Brain microvascular endothelial cell (primary cell): Measurements from ENCODE around the gene SECISBP2.
"Not testable (repeated sequence)": the region's sequence is repeated elsewhere in the genome, so short reads cannot be mapped to it uniquely, and the experiment has no call there.

Source experiments
- DNase-seq: peaks from one replicate; pipeline ENCODE4 v3.0.0-alpha.2; 2020
- H3K27ac ChIP-seq: fragments of 250-450 bp; sonication (Bioruptor Pico); 2 replicates; pipeline ENCODE4 v1.5.1; 2020; ENCODE audit warnings: mild to moderate bottlenecking, moderate library complexity
- H3K27me3 ChIP-seq: fragments of 250-450 bp; sonication (Bioruptor Pico); replicated peaks from 2 replicates; pipeline ENCODE4 v1.5.1; 2020; ENCODE audit warnings: mild to moderate bottlenecking
- H3K36me3 ChIP-seq: fragments of 250-450 bp; sonication (Bioruptor Pico); replicated peaks from 2 replicates; pipeline ENCODE4 v1.5.1; 2020; ENCODE audit warnings: mild to moderate bottlenecking
- H3K4me3 ChIP-seq: 2 replicates; pipeline ENCODE4 v1.5.1; 2011; ENCODE audit warnings: low read depth, mild to moderate bottlenecking, control low read depth, low read length, moderate library complexity
- in situ Hi-C: cut with HindIII; loops from 2 replicates; pipeline ENCODE4 v1.10.0; 2017; ENCODE audit warnings: low sequenced_read_pairs, low pct_ligation_motif_present
- TF ChIP-seq, protein P1 (sequence below): IDR thresholded peaks from 2 replicates; pipeline ENCODE4 v1.5.1; 2011; ENCODE audit warnings: low read depth, mild to moderate bottlenecking, moderate library complexity, low read length, control low read depth, inconsistent platforms; ENCODE audit errors: missing control alignments

The SECISBP2 gene, protein sequence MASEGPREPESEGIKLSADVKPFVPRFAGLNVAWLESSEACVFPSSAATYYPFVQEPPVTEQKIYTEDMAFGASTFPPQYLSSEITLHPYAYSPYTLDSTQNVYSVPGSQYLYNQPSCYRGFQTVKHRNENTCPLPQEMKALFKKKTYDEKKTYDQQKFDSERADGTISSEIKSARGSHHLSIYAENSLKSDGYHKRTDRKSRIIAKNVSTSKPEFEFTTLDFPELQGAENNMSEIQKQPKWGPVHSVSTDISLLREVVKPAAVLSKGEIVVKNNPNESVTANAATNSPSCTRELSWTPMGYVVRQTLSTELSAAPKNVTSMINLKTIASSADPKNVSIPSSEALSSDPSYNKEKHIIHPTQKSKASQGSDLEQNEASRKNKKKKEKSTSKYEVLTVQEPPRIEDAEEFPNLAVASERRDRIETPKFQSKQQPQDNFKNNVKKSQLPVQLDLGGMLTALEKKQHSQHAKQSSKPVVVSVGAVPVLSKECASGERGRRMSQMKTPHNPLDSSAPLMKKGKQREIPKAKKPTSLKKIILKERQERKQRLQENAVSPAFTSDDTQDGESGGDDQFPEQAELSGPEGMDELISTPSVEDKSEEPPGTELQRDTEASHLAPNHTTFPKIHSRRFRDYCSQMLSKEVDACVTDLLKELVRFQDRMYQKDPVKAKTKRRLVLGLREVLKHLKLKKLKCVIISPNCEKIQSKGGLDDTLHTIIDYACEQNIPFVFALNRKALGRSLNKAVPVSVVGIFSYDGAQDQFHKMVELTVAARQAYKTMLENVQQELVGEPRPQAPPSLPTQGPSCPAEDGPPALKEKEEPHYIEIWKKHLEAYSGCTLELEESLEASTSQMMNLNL

DNA sequence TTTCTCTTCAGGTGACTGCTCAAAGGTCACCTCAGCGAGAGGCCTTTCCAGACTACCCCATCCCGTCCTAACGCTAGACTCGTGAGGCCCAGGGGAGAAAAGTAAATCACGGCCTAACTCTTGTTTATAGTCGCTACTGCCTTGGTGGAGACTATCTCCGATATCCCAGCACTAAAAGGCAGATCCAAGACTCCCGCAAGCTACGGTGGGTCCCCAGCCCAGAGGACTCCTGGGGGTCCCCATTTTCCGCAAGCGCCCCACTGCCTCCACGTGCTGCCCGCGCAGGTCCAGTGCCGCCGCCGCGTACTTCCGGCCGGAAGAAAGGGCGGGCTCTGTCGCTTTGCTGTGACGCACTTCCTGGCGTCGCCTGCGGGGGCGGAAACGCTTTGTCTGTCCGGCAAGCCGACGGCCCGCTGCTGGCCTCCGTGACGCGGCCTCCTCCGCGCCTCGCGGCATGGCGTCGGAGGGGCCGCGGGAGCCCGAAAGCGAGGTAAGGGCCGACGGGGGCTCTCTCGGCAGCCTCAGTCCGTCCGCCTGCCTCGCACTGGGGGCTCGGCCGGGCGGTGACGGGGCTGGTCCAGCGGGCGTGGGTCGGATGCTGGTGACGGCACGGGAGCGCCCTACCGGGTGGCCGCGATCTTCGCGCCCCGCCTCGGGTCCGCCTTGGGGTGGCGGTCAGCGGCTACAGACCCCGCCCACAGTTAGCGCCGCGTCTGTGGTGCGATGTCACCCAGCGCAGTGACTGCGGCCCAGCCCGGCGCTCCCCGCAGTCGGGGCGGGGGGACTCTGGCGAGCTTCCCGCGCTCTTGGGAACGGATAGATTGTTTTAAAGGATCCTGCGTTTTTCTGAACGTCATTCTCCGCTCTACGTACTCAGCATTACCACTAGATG lies at the start of gene SECISBP2:
Gene SECISBP2, plus strand, starts transcription at position 378 of the 892 bp plus-strand sequence. Its CDS starts 77 bp downstream, at position 455.
- Histone ChIP-seq H3K36me3 (peaks cover 12% of the 10 kb centered on the region), H3K27me3 (no peaks in the 10 kb centered on the region), H3K27ac (peak within 1 kb of the TSS; percentile 100), H3K4me3 (peak within 1 kb of the TSS; percentile 62)
- peak; percentile 94 for DNase-seq
- TF ChIP-seq, protein P1, sequence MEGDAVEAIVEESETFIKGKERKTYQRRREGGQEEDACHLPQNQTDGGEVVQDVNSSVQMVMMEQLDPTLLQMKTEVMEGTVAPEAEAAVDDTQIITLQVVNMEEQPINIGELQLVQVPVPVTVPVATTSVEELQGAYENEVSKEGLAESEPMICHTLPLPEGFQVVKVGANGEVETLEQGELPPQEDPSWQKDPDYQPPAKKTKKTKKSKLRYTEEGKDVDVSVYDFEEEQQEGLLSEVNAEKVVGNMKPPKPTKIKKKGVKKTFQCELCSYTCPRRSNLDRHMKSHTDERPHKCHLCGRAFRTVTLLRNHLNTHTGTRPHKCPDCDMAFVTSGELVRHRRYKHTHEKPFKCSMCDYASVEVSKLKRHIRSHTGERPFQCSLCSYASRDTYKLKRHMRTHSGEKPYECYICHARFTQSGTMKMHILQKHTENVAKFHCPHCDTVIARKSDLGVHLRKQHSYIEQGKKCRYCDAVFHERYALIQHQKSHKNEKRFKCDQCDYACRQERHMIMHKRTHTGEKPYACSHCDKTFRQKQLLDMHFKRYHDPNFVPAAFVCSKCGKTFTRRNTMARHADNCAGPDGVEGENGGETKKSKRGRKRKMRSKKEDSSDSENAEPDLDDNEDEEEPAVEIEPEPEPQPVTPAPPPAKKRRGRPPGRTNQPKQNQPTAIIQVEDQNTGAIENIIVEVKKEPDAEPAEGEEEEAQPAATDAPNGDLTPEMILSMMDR, result peak; percentile 80
- in situ Hi-C loops, result no loop called here

DNA sequence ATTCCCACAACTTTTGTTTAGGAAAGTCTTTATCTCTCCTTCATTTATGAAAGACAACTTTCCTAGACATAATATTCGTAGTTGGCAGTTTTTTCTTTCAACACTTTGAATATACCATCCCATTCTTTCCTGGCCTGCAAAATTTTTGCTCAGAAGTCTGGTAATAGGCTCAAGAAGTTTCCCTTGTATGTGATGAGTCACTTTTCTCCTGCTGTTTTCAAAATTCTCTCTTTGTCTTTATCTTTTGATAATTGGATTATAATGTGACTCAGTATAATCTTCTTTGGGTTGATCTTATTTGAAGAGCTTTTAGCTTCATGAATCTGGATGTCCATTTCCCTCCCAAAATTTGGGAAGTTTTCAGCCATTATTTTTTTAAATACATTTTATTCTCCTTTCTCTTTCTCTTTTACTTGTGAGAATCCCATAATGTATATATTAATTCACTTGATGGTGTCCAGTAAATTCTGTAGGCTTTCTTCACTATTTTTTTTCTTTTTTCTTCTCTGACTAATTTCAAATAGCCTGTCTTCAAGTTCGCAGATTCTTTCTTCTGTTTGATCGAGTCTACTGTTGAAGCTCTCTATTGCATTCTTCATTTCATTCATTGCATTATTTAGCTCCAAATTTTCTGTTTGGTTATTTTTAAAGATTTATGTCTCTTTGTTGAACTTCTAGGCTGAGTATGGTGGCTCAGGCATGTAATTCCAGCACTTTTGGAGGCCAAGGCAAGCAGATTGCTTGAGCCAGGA lies 44.6 kb upstream of the SECISBP2 start:
- TF ChIP-seq, protein P1, result no peak
- in situ Hi-C loops, result no loop called here
- H3K27me3 ChIP-seq, result no peaks in the 10 kb centered on the region
- DNase-seq, result no peak
- H3K4me3 ChIP-seq, result no peak overlapping the region
- no peaks in the 10 kb centered on the region for H3K36me3 ChIP-seq
- no peak overlapping the region for H3K27ac ChIP-seq

DNA sequence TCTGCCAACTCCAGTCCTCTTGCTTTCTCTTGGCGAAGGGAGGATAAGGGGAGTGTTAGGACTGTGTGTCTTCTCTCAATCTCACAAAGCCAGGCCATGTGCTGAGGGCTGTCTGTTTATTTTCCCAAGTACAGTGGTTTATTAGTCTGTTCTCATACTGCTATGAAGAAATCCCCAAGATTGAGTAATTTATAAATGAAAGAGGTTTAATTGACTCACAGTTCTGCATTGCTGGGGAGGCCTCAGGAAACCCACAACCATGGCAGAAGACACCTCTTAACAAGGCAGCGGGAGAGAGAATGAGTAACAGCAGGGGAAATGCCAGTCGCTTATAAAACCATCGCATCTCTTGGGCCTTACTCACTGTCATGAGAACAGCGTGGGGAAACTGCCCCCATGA lies 43.5 kb upstream of the SECISBP2 start:
- DNase-seq, result peak; percentile 94
- Histone ChIP-seq H3K4me3 (no peak overlapping the region), H3K27ac (peak overlapping the region; percentile 78), H3K36me3 (no peaks in the 10 kb centered on the region), H3K27me3 (no peaks in the 10 kb centered on the region)
- TF ChIP-seq, protein P1, result no peak
- in situ Hi-C loops, result no loop called here

DNA sequence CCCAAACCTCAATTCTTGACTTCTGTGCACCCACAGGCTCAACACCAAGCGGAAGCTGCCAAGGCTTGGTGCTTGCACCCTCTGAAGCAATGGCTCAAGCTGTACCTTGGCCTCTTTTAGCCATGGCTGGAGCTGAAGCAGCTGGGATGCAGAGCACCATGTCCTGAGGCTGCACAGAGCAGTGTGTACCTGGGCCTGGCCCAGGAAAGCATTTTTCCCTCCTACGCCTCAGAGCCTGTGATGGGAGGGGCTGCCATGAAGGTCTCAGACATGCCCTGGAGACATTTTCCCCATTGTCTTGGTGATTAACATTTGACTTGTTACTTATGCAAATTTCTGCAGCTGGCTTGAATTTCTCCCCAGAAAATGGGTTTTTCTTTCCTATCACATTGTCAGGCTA lies 42.3 kb upstream of the SECISBP2 start:
- H3K27ac ChIP-seq, in situ Hi-C loops, H3K36me3 ChIP-seq: not testable (repeated sequence)

DNA sequence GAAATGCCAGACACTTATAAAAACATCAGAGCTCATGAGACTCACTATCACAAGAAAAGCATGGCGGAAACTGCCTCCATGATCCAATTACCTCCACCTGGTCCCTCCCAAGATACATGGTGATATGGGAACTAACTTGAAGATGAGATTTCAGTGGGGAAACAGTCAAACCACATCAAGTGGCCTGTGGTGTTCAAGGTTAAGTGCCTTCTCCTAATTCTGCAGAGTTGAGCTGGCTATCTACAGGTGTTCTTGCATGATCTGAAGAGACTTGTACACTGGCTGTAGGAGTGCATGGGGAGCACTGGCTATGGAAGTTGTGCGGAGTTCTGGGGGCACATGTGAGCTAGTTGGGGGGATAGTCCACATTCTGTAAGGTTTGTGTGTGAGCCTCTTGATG lies 41.3 kb upstream of the SECISBP2 start:
- H3K27ac ChIP-seq, result no peak overlapping the region
- in situ Hi-C loops, result no loop called here
- no peaks in the 10 kb centered on the region for H3K27me3 ChIP-seq
- no peak for DNase-seq
- TF ChIP-seq, protein P1, result no peak
- H3K36me3 ChIP-seq, result no peaks in the 10 kb centered on the region
- no peak overlapping the region for H3K4me3 ChIP-seq

More for the DNA sequence above, 42.3 kb upstream of the SECISBP2 start:
- DNase-seq, H3K4me3 ChIP-seq, H3K27me3 ChIP-seq: not testable (repeated sequence)
